ENCODE measurements around the gene STX8.

GRCh38 chr17:9315360-9315759 lies 260.3 kb downstream of the STX8 start:
- TF ChIP-seq POLR2A (IDR thresholded peaks at IDR 0.05; ENCODE audit: low read depth, low read length) (no peak), TAF1 (IDR thresholded peaks at IDR 0.05; ENCODE audit: borderline replicate concordance, low read depth, low read length) (no peak), POLR2AphosphoS5 (IDR thresholded peaks at IDR 0.05; ENCODE audit: low read depth, low read length) (no peak)

All from GM12892 (cell line).